HepG2 (cell line): ENCODE data around the gene PIP4K2B. TPM values are rescaled to one million over a fixed set of nuclear protein-coding genes. Genes with fewer than 3 reads are reported as not detected.

Experiments used
- FUBP1 ChIP-seq: sonication (generic); formaldehyde crosslinking; IDR thresholded peaks from 2 replicates; pipeline ENCODE4 v1.5.1; 2020; ENCODE audit warnings: missing genetic modification reagents, mild to moderate bottlenecking, borderline replicate concordance
- GZF1 ChIP-seq: sonication (generic); formaldehyde crosslinking; IDR thresholded peaks from 2 replicates; pipeline ENCODE4 v1.5.1; 2020; ENCODE audit warnings: mild to moderate bottlenecking, missing genetic modification reagents
- HNRNPL ChIP-seq: fragments of 200-400 bp; formaldehyde crosslinking; IDR thresholded peaks from 2 replicates; pipeline ENCODE4 v1.6.1; 2017; ENCODE audit warnings: mild to moderate bottlenecking, low read depth, low read length
- KLF13 ChIP-seq: sonication (generic); formaldehyde crosslinking; IDR thresholded peaks from 2 replicates; pipeline ENCODE4 v1.4.0; 2020; ENCODE audit warnings: mild to moderate bottlenecking, missing genetic modification reagents
- MAF1 ChIP-seq: sonication (generic); formaldehyde crosslinking; IDR thresholded peaks from 2 replicates; pipeline ENCODE4 v1.5.0; 2020; ENCODE audit warnings: missing genetic modification reagents, borderline replicate concordance
- NCOA5 ChIP-seq: sonication (generic); formaldehyde crosslinking; IDR thresholded peaks from 2 replicates; pipeline ENCODE4 v1.4.0; 2020; ENCODE audit warnings: missing genetic modification reagents
- NONO ChIP-seq, 2 experiments: fragments of 450-650 bp in 1 of 2; sonication (generic) in 1 of 2; formaldehyde crosslinking in 1 of 2; IDR thresholded peaks in 1 of 2; conservative IDR thresholded peaks in 1 of 2; 2 replicates each; pipeline versions ENCODE4 v1.6.1 to v1.8.0; 2017 to 2022; ENCODE audit warnings: mild to moderate bottlenecking in 1 of 2, missing genetic modification reagents in 1 of 2, moderate library complexity in 1 of 2
- PTBP1 ChIP-seq: fragments of 200-400 bp; formaldehyde crosslinking; IDR thresholded peaks from 2 replicates; pipeline ENCODE4 v1.6.1; 2018; ENCODE audit warnings: low read length, low read depth; ENCODE audit not compliant: poor library complexity, severe bottlenecking
- REXO4 ChIP-seq: sonication (generic); formaldehyde crosslinking; IDR thresholded peaks from 2 replicates; pipeline ENCODE4 v1.8.0; 2022; ENCODE audit warnings: missing genetic modification reagents, mild to moderate bottlenecking, borderline replicate concordance
- RORA ChIP-seq: sonication (generic); formaldehyde crosslinking; IDR thresholded peaks from 2 replicates; pipeline ENCODE4 v1.5.0; 2020; ENCODE audit warnings: mild to moderate bottlenecking, missing genetic modification reagents, moderate library complexity
- SCMH1 ChIP-seq: sonication (generic); formaldehyde crosslinking; IDR thresholded peaks from 2 replicates; pipeline ENCODE4 v1.9.0; 2021; ENCODE audit warnings: missing genetic modification reagents, mild to moderate bottlenecking, borderline replicate concordance
- ZNF207 ChIP-seq: fragments of 450-650 bp; IDR thresholded peaks from 2 replicates; pipeline ENCODE4 v1.6.1; 2016; ENCODE audit warnings: antibody characterized with exemption, borderline replicate concordance
- ZNF260 ChIP-seq: sonication (generic); formaldehyde crosslinking; IDR thresholded peaks from 2 replicates; pipeline ENCODE4 v1.4.0; 2020; ENCODE audit warnings: missing genetic modification reagents, low read depth, mild to moderate bottlenecking, borderline replicate concordance
- ZNF503 ChIP-seq: sonication (generic); formaldehyde crosslinking; IDR thresholded peaks from 2 replicates; pipeline ENCODE4 v1.4.0; 2020; ENCODE audit warnings: missing genetic modification reagents
- ZNF7 ChIP-seq: IDR thresholded peaks from 2 replicates; pipeline ENCODE4 v1.6.1; 2016; ENCODE audit warnings: missing biosample characterization, missing genetic modification reagents
- ZNF768 ChIP-seq: sonication (generic); formaldehyde crosslinking; IDR thresholded peaks from 2 replicates; pipeline ENCODE4 v1.4.0; 2020; ENCODE audit warnings: missing genetic modification reagents
- ZNF790 ChIP-seq: sonication (generic); formaldehyde crosslinking; IDR thresholded peaks from 2 replicates; pipeline ENCODE4 v1.8.0; 2022; ENCODE audit warnings: missing genetic modification reagents, mild to moderate bottlenecking, borderline replicate concordance
- polyA plus RNA-seq, 8 experiments: library from polyadenylated mRNA; depleted of rRNA in 3 of 8; stranded (reverse) in 7 of 8; unstranded in 1 of 8; fragments of >200 nt; fragmentation: Illumina TruSeq in 4 of 8; extraction: Trizol in 4 of 8; gene quantifications; 2 replicates each; pipeline versions ENCODE4 v1.2.1 to v1.2.3, GENCODE V29; 2011 to 2016; ENCODE audit warnings: low read depth in 4 of 8, missing spikeins in 1 of 8, mixed read lengths in 1 of 8; ENCODE audit not compliant: insufficient read depth in 1 of 8
- total RNA-seq, 5 experiments: library from RNA; depleted of rRNA; stranded (reverse); fragments of >200 nt; fragmentation: Illumina TruSeq; extraction: Trizol; gene quantifications; 2 replicates each; pipeline ENCODE4 v1.2.3, GENCODE V29; 2016; ENCODE audit warnings: low read depth in 1 of 5
- TF ChIP-seq, protein P1 (sequence below): sonication (generic); formaldehyde crosslinking; IDR thresholded peaks from 2 replicates; pipeline ENCODE4 v1.4.0; 2020; ENCODE audit warnings: missing genetic modification reagents
- TF ChIP-seq, protein P2 (sequence below): sonication (generic); formaldehyde crosslinking; IDR thresholded peaks from 2 replicates; pipeline ENCODE4 v1.9.0; 2022; ENCODE audit warnings: missing genetic modification reagents, mild to moderate bottlenecking, borderline replicate concordance
- TF ChIP-seq, protein P3 (sequence below): sonication (generic); formaldehyde crosslinking; IDR thresholded peaks from 2 replicates; pipeline ENCODE4 v1.5.0; 2020; ENCODE audit warnings: mild to moderate bottlenecking, low read depth, missing genetic modification reagents, borderline replicate concordance

Gene PIP4K2B
- total and polyA plus RNA-seq, 2 of the 13 experiments (the other 11 are each of a cell fraction or from before 2014, with no cell fraction given), result 20.4 to 54.0 TPM

- TF ChIP-seq, protein P1, sequence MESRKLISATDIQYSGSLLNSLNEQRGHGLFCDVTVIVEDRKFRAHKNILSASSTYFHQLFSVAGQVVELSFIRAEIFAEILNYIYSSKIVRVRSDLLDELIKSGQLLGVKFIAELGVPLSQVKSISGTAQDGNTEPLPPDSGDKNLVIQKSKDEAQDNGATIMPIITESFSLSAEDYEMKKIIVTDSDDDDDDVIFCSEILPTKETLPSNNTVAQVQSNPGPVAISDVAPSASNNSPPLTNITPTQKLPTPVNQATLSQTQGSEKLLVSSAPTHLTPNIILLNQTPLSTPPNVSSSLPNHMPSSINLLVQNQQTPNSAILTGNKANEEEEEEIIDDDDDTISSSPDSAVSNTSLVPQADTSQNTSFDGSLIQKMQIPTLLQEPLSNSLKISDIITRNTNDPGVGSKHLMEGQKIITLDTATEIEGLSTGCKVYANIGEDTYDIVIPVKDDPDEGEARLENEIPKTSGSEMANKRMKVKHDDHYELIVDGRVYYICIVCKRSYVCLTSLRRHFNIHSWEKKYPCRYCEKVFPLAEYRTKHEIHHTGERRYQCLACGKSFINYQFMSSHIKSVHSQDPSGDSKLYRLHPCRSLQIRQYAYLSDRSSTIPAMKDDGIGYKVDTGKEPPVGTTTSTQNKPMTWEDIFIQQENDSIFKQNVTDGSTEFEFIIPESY, result 0 out of 2 replicates have a peak, but pooled peaks have one; percentile 1
- TF ChIP-seq SCMH1 (CRISPR knock-in tag) (no peak), RORA (CRISPR knock-in tag) (no peak), ZNF768 (0 out of 2 replicates have a peak, but pooled peaks have one; percentile 37), PTBP1 (no peak), MAF1 (CRISPR knock-in tag) (peak; percentile 7; the same call in 1 of the 2 replicates), GZF1 (CRISPR knock-in tag) (no peak), FUBP1 (no peak), NONO (IDR thresholded peaks at IDR 0.05) (no peak), NONO (CRISPR knock-in tag; conservative IDR thresholded peaks at IDR 0.05) (peak; percentile 45; the same call in 1 of the 2 replicates), NCOA5 (no peak), ZNF7 (no peak), HNRNPL (0 out of 2 replicates have a peak, but pooled peaks have one; percentile 19), ZNF207 (no peak), ZNF790 (CRISPR knock-in tag) (no peak), ZNF260 (CRISPR knock-in tag) (no peak), REXO4 (CRISPR knock-in tag) (no peak), ZNF503 (CRISPR knock-in tag) (no peak), KLF13 (CRISPR knock-in tag) (0 out of 2 replicates have a peak, but pooled peaks have one; percentile 38)
- TF ChIP-seq, protein P2, sequence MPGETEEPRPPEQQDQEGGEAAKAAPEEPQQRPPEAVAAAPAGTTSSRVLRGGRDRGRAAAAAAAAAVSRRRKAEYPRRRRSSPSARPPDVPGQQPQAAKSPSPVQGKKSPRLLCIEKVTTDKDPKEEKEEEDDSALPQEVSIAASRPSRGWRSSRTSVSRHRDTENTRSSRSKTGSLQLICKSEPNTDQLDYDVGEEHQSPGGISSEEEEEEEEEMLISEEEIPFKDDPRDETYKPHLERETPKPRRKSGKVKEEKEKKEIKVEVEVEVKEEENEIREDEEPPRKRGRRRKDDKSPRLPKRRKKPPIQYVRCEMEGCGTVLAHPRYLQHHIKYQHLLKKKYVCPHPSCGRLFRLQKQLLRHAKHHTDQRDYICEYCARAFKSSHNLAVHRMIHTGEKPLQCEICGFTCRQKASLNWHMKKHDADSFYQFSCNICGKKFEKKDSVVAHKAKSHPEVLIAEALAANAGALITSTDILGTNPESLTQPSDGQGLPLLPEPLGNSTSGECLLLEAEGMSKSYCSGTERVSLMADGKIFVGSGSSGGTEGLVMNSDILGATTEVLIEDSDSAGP (CRISPR knock-in tag), result 0 out of 2 replicates have a peak, but pooled peaks have one; percentile 20
- TF ChIP-seq, protein P3, sequence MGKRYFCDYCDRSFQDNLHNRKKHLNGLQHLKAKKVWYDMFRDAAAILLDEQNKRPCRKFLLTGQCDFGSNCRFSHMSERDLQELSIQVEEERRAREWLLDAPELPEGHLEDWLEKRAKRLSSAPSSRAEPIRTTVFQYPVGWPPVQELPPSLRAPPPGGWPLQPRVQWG (CRISPR knock-in tag), result no peak
Observed at GRCh38 chr17:38728290-38728831, 71.0 kb downstream of the PIP4K2B start (continued).
